DMS153 (cell line): ENCODE data around the gene ST7L.

Experiments
- DNase-seq: peaks from one replicate; lab custom pipeline; 2025; lab: John Stamatoyannopoulos, UW

ST7L gene

DNA sequence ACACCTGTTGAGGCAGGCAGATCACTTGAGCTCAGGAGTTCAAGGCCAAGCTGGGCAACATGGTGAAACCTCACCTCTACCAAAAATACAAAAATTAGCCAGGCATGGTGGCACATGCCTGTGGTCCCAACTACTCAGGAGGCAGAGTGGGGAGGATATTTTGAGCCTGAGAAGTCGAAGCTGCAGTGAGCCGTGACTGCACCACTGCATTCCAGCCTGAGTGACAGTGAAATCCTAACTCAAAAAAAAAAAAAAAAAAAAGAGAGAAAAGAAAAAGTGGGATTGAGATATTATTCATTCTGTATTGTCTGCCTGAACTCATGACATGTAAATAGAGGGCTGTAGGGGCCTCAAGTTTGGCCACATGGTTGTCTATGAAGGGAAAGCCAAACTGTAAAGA lies 72.9 kb downstream of the ST7L start:
- no peak for DNase-seq

DNA sequence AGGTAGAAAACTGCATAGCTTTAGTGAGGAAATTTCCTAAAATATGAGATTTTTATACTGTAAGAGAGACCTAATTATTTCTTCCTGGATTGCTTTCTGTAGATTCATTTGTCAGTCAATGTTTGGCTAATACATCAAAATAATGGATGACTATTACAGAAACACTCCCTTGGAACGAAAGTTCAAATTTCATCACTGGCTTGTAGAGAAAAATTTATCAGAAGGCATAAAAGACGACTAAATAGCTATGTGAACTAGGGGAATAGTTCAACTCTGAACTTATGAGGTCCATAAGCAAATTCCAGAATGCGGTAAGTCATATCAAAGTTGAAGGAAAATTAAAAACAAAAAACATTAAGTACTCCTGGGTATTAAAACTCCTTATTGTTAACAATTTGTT lies 74.2 kb downstream of the ST7L start:
- DNase-seq, result no peak

DNA sequence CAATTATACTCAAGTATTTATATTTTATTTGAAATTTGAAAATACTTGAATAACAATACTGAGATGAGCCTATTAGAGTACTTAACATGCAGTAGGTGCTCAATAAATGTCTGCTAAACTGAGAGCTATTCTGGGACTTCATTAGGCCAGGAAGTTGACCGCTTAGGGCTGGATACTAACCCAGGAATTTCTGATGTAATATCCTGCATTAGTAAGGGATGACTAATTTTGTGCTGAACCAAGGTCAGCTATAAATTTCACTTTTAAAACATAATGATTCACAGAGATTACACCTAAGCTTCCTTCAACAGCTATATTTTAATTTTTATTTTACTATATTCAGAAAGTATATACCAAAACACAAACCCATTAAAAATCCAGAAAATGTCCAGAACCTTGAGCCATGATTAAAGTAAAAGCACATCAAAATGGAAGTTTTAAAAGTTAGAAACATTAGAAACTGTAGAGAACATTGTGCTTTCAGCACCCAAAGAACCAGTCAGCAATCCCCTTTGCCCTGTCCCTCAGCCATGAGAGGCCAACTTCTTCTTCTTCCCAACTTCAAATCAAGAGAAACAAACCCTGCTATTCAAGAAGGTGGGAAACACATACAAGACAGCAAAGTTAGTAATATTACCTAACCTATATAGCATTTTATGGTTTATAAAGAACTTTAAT lies 74.8 kb downstream of the ST7L start:
- no peak for DNase-seq

DNA sequence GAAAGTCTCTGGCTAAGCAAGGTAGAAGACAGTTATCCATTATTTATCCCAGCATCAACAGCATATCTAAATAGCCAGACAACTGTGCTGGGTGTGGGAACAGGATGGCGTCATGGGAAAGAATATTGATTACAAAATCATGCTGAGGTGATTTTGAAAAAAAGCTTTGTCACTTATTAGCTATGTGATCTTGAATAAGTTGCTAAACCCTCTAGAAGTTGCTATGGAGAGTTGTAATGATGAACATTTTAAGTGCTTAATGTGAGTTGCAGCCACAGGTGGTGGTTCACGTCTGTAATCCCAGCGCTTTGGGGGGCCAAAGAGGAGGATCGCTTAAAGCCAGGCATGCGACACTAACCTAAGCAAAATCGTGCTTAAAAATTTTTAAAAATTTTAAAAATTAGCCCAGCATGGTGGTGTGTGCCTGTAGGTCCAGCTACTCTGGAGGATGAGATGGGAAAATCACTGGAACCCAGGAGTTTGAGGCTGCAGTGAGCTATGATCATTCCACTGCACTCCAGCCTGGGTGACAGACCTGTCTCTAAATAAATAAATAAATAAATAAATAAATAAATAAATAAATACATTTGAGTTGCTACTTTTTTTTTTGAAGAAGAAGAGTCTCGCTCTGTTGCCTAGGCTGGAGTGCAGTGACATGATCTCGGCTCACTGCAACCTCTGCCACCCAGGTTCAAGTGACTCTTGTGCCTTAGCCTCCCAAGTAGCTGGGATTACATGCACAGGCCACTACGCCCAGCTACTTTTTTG lies 76.6 kb downstream of the ST7L start:
- DNase-seq, result no peak

DNA sequence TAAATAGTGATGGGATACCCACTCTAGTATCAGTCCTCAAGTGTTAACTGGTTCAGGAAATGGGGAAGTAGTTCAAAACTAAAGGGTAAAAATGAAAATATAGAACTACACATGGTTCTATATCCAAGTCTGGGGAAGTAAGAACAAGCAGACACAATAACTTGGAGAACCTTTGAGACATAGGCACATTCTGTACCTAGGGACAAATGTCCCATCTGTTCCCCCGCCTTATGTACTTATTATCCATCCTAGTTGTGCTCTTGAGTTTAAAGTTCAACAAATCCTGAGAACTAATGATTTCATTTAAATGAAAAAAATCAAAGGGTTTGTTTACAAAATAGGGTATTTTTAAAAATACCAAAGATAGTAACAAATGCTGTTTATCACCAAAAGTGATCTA lies 77.6 kb downstream of the ST7L start:
- DNase-seq, result no peak

DNA sequence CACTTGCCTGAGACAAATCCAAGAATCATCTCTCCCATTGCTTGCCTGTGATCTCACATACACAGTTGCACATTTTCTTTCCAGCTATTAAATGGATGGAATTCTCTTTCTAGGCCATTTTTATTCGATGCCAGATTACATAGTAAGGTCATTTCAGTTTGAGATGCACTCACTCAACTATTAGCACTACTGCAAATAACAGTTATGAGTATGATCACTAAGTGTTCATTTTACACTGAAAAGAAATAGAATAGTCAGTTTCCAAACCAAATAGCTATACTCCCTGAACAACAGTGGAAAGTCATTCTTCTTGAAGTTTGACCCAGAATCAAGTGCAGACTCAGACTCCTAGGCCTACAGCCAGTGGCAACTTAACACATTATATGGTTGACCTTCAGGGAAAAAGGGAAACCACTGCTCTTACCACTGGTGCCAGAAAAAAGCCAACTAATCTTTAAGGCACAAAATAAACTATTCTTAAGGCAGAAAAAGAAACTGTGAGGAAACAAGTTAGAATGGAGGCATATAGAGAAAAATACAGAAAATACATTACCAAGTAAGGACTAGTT lies 78.6 kb downstream of the ST7L start:
- no peak for DNase-seq

DNA sequence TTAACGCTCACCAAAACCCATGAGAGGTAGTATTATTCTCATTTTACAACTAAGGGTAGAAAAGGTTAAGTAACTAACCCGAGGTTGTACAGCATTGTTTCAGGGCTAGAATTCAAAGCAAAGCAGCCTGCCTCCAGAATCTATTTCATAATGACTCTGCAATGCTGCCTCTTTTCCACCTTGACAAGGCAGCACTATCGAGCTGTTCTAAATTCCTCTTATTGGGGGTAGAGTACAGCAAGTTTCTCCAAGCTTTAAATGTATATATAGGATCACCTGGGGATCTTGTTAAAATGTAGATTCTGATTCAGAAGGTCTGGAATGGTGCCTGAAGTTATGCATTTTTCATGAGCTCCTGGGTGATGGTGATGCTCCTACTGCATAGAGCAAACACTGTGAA lies 80.1 kb downstream of the ST7L start:
- DNase-seq, result no peak

DNA sequence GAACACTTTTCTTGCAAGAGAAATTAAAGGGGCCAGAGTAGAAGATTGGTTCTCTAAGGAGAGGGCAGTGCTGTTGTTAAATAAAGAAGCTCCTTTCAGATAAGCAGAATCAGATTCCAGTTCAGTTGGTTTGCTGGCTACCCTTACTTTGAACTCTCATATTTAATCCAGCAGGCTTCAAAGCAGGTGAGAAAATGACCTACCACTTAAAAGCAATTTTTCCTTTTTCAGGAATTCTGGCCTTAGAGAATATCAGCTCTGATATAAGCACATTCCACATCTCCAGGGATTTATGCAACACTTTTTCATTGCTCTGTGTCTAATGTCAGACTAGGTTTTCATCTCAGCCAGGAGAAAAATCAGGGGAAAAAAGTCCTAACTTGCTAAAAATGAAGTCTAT lies 81.5 kb downstream of the ST7L start:
- no peak for DNase-seq

DNA sequence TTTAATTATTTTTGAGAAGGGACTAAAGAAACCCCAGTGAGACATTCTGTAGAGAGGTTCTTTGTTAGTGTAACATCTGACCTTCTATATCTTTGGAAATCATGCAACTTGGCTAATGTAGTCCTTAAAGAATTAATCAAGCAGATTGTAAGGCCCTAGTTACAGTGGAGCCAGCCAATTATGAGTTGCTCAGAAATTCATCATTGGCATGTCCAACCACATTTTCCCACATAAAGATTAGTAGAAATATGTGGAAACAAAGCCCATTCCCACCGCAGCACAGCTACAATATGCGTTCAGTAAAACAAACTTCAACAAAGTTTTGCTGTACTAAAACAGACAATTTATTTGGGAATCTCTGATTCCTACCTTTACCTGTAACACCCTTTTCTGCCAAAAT lies 82.4 kb downstream of the ST7L start:
- DNase-seq, result no peak

DNA sequence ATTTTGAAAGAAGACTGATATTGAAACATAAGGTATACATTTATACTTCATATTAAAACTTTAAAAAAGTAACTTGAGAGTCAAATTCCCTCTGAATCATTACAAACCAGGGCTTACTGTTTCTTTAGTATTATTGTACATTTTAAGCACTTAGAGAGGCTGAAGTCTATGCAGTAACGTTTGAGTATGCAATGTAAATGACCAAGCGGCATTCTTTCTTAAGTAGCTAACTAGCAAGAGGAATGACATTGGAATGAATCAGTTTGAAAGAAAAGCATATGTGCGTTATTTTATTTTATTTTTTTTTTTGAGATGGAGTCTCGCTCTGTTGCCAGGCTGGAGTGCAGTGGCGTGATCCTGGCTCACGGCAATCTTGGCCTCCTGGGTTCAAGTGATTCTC lies 85.9 kb downstream of the ST7L start:
- no peak for DNase-seq

DNA sequence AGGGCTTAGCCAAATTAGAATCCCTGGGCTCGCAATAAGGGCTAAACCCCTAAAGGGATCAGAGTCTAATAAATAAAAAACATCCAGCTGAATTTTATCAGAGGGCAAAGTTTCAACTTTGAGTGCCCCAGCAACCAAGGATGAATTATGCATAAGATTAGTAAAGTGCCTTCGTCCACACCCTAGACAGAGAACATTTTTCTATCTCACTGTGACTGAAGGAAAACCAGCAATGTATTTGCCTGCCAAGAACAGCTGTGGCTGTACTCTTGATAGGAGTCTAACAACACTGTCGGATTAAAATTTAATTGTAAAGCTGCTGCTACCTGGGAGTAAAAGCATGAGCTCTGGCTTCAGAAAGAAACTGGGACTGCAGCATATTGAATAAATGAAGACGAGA lies 86.9 kb downstream of the ST7L start:
- no peak for DNase-seq

DNA sequence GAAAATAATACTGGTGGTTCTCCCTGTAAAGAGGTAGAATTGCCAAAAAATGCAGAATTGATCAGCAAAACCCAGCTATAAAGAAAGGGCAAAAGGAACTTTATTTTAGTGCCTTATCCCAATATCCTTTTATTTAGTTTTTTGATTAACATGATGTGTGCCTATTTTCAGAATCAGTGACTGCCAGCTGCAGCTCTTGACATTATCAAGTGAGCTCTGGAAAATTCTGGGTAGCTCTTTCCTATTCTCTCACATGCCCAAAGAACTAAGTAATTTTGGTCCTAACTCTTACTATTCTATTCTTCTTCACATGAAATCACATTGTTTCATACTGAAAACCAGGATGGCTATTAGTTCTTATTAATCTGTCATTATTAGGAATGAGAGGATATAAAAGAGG lies 88.1 kb downstream of the ST7L start:
- no peak for DNase-seq

DNA sequence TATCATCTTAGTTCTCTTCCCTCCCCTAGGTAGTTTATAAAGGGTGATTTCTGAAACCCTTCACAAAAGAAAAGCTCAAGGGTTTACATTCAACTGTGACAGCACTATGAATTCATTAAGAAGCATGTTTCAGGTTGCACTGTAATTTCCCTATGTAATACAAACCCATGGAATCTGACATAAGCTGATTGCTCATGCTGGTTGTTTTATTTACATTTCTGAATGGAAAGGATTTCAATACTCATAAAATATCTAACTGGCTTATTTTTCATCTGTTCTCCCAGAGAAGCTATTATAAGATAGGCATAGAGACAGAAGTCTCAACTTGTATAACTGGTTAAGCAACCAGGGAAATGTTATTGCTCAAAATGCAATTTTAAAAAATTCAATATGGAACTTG lies 89.6 kb downstream of the ST7L start:
- no peak for DNase-seq

DNA sequence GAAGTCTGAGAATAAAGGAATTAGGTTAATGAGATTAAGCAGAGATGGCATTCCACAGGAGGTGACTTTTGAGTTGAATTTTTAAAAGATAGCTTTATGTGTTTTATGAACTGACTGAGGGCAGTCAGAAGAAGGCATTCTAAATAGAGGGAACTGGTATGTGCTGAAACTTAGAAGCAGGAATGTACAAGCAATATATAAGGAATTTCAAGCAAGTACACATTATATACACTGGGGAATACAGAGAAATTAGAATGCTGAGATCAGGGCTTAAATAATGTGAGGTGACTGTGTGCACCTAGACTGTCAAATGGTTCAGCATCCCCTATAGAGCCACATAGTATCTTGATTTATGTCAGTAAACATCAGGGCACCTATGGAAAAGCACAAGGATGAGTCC lies 90.9 kb downstream of the ST7L start:
- DNase-seq, result no peak

DNA sequence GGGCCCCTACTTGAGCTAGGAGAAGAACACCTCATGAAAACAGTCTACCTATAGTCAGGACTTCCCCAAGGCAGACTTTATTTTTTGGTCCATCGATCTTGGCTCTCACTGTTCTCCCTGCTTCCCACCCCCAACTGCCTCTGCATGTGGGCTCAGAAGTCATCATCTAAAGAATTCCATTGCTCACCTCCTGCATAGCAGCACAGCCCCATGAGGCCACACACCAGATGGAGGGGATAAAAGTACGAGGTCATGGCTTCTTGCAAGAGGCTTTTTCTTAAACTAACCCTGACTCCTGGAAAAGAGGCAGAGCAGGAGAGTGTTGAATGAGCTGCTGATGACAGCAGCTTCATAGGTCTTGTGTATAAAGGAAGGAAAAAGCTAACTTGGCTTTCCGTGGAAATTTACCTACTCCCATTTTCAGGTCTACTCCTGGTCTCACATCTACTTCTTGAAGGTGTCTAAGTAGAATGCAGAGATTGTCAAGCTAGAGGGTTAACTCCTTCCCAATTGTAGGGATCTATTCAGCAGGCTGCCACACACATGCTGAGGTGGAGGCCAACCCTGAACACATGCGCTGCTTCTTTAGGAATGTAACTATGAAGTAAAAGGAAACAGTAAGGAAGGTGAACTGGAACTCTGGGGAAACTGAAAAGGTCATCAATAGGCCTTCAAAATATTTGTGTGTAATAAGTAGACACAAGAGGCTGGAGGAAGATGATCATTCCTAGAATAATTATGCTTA lies 91.5 kb downstream of the ST7L start:
- no peak for DNase-seq

DNA sequence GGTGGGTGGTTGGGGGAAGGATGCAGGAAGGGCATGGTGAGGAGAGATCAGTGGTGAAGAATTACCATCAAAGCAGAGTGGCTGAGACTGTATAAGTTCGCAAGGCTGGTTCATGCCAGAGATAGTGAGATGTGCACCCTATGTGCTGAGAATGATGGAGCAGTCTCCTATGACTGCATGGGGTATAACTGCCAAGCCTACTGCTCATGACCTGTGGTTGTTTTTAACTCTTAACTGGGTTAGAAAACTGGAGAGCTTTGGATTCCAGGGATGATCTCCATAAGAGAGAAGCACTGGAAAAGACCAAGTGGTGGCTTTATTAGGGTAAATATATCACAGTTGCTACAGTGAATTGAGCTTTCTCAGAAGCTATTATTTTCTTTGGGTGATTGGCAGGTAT lies 94.0 kb downstream of the ST7L start:
- DNase-seq, result no peak

DNA sequence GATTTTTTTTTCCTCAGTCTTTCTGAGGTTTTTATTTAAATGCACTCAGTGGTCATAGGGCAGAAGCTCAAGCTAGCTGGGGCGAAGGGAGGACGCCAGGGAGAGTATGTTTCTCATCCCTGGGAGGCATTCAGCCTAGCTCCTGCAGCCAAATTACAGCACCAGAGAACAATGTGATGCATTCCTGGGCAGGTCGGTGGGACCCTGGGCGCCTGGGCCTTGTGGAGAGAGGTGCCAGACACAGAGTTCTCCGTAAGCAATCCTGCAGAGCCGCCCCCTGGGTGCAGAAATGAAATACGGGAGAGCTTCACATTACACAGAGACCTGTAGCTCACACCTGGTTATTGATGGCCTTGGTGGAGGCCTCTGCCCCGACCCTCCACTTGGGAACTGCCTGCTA lies 94.7 kb downstream of the ST7L start:
- DNase-seq, result no peak

DNA sequence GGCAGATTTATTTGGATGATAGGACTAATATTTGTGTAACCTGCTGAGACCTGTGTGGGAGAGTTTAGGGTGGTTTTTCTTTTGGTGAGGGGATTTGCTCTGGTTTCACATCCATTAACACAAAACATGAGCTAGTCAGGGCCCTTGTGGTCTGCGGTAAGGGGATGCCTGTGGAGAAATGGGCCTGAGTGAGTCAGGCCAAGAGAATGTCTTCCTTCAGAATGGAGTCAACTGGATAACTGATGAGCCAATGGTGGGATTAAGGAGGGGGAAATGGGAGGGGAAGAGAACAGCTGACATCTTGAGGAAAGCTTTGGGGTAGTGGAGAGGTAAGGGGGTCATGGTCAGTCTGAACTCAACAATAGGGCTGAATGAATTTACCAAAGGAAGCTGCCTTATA lies 96.3 kb downstream of the ST7L start:
- DNase-seq, result no peak

DNA sequence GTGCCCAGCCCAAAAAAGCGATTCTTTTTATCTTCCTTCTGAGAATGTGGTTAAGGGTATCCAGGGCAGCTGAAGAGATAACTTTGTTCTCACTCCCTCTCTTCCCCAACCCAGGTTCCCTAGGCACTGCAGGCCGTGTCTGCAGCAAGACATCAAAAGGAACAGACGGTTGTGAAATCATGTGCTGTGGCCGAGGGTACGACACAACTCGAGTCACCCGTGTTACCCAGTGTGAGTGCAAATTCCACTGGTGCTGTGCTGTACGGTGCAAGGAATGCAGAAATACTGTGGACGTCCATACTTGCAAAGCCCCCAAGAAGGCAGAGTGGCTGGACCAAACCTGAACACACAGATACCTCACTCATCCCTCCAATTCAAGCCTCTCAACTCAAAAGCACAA lies 98.8 kb downstream of the ST7L start:
- DNase-seq, result no peak

DNA sequence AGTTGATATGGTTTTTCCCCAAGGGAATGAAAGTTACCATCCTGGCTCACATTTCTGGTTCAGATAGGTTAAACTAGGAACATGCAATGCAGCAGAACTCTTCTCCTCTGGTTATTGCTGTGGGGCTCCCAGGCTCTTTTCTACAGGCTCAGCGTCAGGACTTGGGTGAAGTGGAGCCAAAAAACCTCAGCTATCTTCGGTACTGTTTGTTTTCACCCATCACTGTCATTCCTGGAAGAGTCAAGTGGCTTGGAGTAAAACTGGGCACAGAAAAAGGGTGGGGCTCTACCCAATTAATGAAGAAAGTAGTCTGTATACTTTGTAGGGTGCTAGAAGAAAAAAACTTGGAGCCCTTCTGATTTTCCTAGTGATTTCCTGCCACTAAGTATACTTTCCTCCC lies 100.8 kb downstream of the ST7L start:
- DNase-seq, result no peak

DNA sequence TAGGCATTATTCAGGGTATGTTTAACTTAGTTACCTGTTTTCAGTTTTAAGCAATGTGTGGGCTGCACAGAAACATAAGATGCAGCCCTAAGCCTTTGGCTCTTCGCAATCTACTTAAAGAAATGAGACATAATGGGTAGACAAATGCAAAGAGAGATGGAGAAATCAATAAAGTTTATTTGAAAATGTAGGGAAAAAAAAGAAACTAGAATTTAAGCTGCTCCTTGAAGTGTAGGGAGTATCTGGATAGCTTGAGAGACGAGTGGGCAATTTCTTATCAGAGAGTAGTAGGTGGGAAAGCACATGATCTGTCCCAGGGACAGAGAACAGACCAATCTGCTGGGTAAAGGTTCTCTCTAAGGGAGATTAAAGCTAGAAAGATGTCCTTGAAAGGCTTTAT lies 101.3 kb downstream of the ST7L start:
- no peak for DNase-seq

DNA sequence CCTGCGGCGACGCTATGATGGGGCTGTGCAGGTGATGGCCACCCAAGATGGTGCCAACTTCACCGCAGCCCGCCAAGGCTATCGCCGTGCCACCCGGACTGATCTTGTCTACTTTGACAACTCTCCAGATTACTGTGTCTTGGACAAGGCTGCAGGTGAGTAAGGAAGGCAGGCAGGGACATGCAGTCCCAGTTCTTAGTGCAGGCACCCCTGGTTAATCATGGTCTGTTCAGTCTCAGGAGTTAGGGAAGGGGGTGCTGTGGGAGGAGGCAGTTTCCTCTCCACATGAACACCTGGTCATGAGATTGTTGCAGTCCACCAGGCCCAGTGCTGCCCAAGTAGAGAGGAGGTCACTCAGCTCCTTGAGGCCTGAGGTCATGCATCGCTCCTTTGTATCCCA lies 101.7 kb downstream of the ST7L start:
- DNase-seq, result no peak

DNA sequence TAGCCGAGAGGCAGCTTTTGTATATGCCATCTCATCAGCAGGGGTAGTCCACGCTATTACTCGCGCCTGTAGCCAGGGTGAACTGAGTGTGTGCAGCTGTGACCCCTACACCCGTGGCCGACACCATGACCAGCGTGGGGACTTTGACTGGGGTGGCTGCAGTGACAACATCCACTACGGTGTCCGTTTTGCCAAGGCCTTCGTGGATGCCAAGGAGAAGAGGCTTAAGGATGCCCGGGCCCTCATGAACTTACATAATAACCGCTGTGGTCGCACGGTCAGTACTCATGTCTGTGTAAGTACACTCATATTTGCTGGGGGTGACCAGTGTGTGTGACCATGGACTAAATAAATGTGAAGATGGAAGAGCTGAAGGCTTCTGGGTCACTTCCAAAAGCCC lies 102.8 kb downstream of the ST7L start:
- DNase-seq, result no peak
